Measurements from ENCODE around the gene TNFRSF8. TPM values are rescaled to one million over a fixed set of nuclear protein-coding genes. Genes with fewer than 3 reads are reported as not detected.

The TNFRSF8 gene
- total RNA-seq, 1 experiment from 2014 or later, result 20.8 TPM

GRCh38 chr1:12148958-12149790 is 86.1 kb downstream of the TNFRSF8 start:
- peaks cover 8% of the 10 kb centered on the region for H3K4me1 Mint-ChIP-seq
- ChIA-PET POLR2A (interaction anchor here (0.6 kb wide), 1 partner anchor 100 kb away, joined by 7 read pairs; no protein-coding TSS in a partner anchor), CTCF (interaction anchor here (0.7 to 3.3 kb wide), 4 partner anchors 25 to 126 kb away, joined by 3 to 15 read pairs (median 11); no protein-coding TSS in a partner anchor)
- TF ChIP-seq GTF2I (CRISPR knock-in tag; conservative IDR thresholded peaks at IDR 0.05) (0 out of 2 replicates have a peak, but pooled peaks have one; percentile 45), AFF4 (CRISPR knock-in tag; IDR thresholded peaks at IDR 0.05; ENCODE audit: borderline replicate concordance) (no peak)
- H3K27me3 Mint-ChIP-seq (ENCODE audit: low read depth), result peaks cover 16% of the 10 kb centered on the region
- H3K4me3 Mint-ChIP-seq, result no peak overlapping the region
- no peak for DNase-seq (ENCODE audit: low spot score)
- H3K27ac Mint-ChIP-seq, result no peak overlapping the region
- no peaks in the 10 kb centered on the region for H3K36me3 Mint-ChIP-seq
- peaks cover 3% of the 10 kb centered on the region; the same call in 1 of the 2 replicates for H3K9me3 Mint-ChIP-seq
- no peak for ATAC-seq

GRCh38 chr1:12149791-12150175 is 86.7 kb downstream of the TNFRSF8 start:
- ChIA-PET CTCF (interaction anchor here (1.1 to 3.3 kb wide), 4 partner anchors 25 to 125 kb away, joined by 5 to 15 read pairs (median 11); no protein-coding TSS in a partner anchor), POLR2A (no interaction called here)
- DNase-seq (ENCODE audit: low spot score), result no peak
- H3K36me3 Mint-ChIP-seq, result no peaks in the 10 kb centered on the region
- no peak for TF ChIP-seq ZNF423 (CRISPR knock-in tag; IDR thresholded peaks at IDR 0.05)
- TF ChIP-seq SMAD4 (CRISPR knock-in tag; IDR thresholded peaks at IDR 0.05), result no peak
- TF ChIP-seq ZNF219 (CRISPR knock-in tag; IDR thresholded peaks at IDR 0.05; ENCODE audit: borderline replicate concordance), result no peak
- TF ChIP-seq ZNF263 (CRISPR knock-in tag; IDR thresholded peaks at IDR 0.05; ENCODE audit: low read depth), result no peak
- no peak for TF ChIP-seq SMAD3 (CRISPR knock-in tag; IDR thresholded peaks at IDR 0.05; ENCODE audit: borderline replicate concordance)
- no peak for TF ChIP-seq FOXJ3 (CRISPR knock-in tag; IDR thresholded peaks at IDR 0.05; ENCODE audit: borderline replicate concordance)
- no peak for TF ChIP-seq ZBTB43 (CRISPR knock-in tag; IDR thresholded peaks at IDR 0.05)
- TF ChIP-seq HMGA2 (CRISPR knock-in tag; IDR thresholded peaks at IDR 0.05), result no peak
- TF ChIP-seq FOXP4 (CRISPR knock-in tag; IDR thresholded peaks at IDR 0.05), result no peak
- no peak for TF ChIP-seq SOX15 (CRISPR knock-in tag; IDR thresholded peaks at IDR 0.05)
- no peak for TF ChIP-seq CREB1 (CRISPR knock-in tag; IDR thresholded peaks at IDR 0.05)
- TF ChIP-seq HMGXB4 (CRISPR knock-in tag; IDR thresholded peaks at IDR 0.05), result no peak
- no peak for TF ChIP-seq FOXP1 (CRISPR knock-in tag; IDR thresholded peaks at IDR 0.05; ENCODE audit: borderline replicate concordance)
- no peak for TF ChIP-seq GABPB1 (CRISPR knock-in tag; IDR thresholded peaks at IDR 0.05)
- no peak for TF ChIP-seq MYBL2 (CRISPR knock-in tag; IDR thresholded peaks at IDR 0.05)
- peaks cover 8% of the 10 kb centered on the region for H3K4me1 Mint-ChIP-seq
- ATAC-seq, result no peak
- H3K27me3 Mint-ChIP-seq (ENCODE audit: low read depth), result peaks cover 16% of the 10 kb centered on the region
- no peak overlapping the region for H3K27ac Mint-ChIP-seq
- H3K4me3 Mint-ChIP-seq, result no peak overlapping the region
- peaks cover 3% of the 10 kb centered on the region; the same call in 1 of the 2 replicates for H3K9me3 Mint-ChIP-seq
